ENCODE data around the gene USP17L17.
"Not testable (repeated sequence)": the region's sequence is repeated elsewhere in the genome, so short reads cannot be mapped to it uniquely, and the experiment has no call there.

USP17L17 gene

GRCh38 chr4:9271719-9272118 lies 28.0 kb downstream of the USP17L17 start:
- H3K4me1 Mint-ChIP-seq; ATAC-seq (replicated peaks); H3K36me3 Mint-ChIP-seq; H3K4me3 Mint-ChIP-seq; H3K27me3 Mint-ChIP-seq; H3K9me3 Mint-ChIP-seq; H3K27ac Mint-ChIP-seq: not testable (repeated sequence)
- peak; percentile 2 for DNase-seq

Measured in stimulated activated naive B cell treated with anti-CD40 and anti-IgM and Interleukin-4, amounts not matched to agents 10 μg/mL and 1 μg/mL and 100 μg/mL, for 72 hours (primary cell).